ENCODE data around the gene WASHC3. TPM values are rescaled to one million over a fixed set of nuclear protein-coding genes. Genes with fewer than 3 reads are reported as not detected.
"Not testable (repeated sequence)": the region's sequence is repeated elsewhere in the genome, so short reads cannot be mapped to it uniquely, and the experiment has no call there.

WASHC3 gene
- total RNA-seq, result 10 to 100 TPM; 46.7 to 58.6 TPM

- peak within 1 kb of the TSS; percentile 99 for H3K27ac Mint-ChIP-seq
- peaks cover 35% of the 10 kb centered on the region for H3K36me3 Mint-ChIP-seq (ENCODE audit: low read depth)
- H3K9me3 Mint-ChIP-seq, result peaks cover 2% of the 10 kb centered on the region
- ChIA-PET POLR2A (no interaction called here), CTCF (interaction anchor here (0.6 to 1.4 kb wide), 5 partner anchors 8 to 119 kb away, joined by 3 to 5 read pairs (median 3); no protein-coding TSS in a partner anchor)
- H3K4me1 Mint-ChIP-seq, result peaks cover 58% of the 10 kb centered on the region
- peak; percentile 98 for DNase-seq
- peak within 1 kb of the TSS; percentile 93 for H3K4me3 Mint-ChIP-seq
- no peaks in the 10 kb centered on the region for H3K27me3 Mint-ChIP-seq
These were observed at the start of gene WASHC3 for GRCh38 chr12:102061560-102062418. TSS of gene WASHC3 (minus strand) at chr12:102061991. CDS start at chr12:102061962, 29 bp downstream.

- peaks cover 66% of the 10 kb centered on the region for H3K36me3 Mint-ChIP-seq (ENCODE audit: low read depth)
- H3K9me3 Mint-ChIP-seq, result peaks cover 14% of the 10 kb centered on the region
- no peak overlapping the region for H3K4me3 Mint-ChIP-seq
- ChIA-PET POLR2A (no interaction called here), CTCF (no interaction called here)
- peaks cover 9% of the 10 kb centered on the region for H3K4me1 Mint-ChIP-seq
- no peak for DNase-seq
- no peaks in the 10 kb centered on the region for H3K27me3 Mint-ChIP-seq
- no peak overlapping the region for H3K27ac Mint-ChIP-seq
These were observed 49.0 kb upstream of the WASHC3 start for GRCh38 chr12:102110782-102111181.

- Mint-ChIP-seq H3K27ac (no peak overlapping the region), H3K27me3 (no peaks in the 10 kb centered on the region), H3K4me1 (peaks cover 9% of the 10 kb centered on the region), H3K4me3 (no peak overlapping the region), H3K9me3 (peaks cover 23% of the 10 kb centered on the region), H3K36me3 (ENCODE audit: low read depth) (peaks cover 86% of the 10 kb centered on the region)
- ChIA-PET POLR2A (no interaction called here), CTCF (no interaction called here)
- DNase-seq, result no peak
These were observed 46.2 kb upstream of the WASHC3 start for GRCh38 chr12:102107970-102108369.

- Mint-ChIP-seq H3K9me3 (peaks cover 23% of the 10 kb centered on the region), H3K27me3 (no peaks in the 10 kb centered on the region), H3K27ac (no peak overlapping the region), H3K4me1 (peaks cover 10% of the 10 kb centered on the region), H3K4me3 (no peak overlapping the region), H3K36me3 (ENCODE audit: low read depth) (peaks cover 90% of the 10 kb centered on the region)
- CTCF ChIA-PET, result no interaction called here
- DNase-seq, result no peak
- POLR2A ChIA-PET, result no interaction called here
These were observed 45.1 kb upstream of the WASHC3 start for GRCh38 chr12:102106905-102107304.

- H3K27ac Mint-ChIP-seq, result no peak overlapping the region
- ChIA-PET POLR2A (no interaction called here), CTCF (no interaction called here)
- H3K27me3 Mint-ChIP-seq, result no peaks in the 10 kb centered on the region
- H3K4me1 Mint-ChIP-seq, result peaks cover 4% of the 10 kb centered on the region
- no peaks in the 10 kb centered on the region for H3K9me3 Mint-ChIP-seq
- no peak overlapping the region for H3K4me3 Mint-ChIP-seq
- H3K36me3 Mint-ChIP-seq (ENCODE audit: low read depth), result peaks cover 28% of the 10 kb centered on the region
- DNase-seq, result no peak
These were observed 35.1 kb upstream of the WASHC3 start for GRCh38 chr12:102096855-102097254.

GRCh38 chr12:102095677-102096263 is 34.0 kb upstream of the WASHC3 start:
- H3K4me1 Mint-ChIP-seq, result peaks cover 4% of the 10 kb centered on the region
- no peak overlapping the region for H3K4me3 Mint-ChIP-seq
- DNase-seq, result peak; percentile 9
- no peaks in the 10 kb centered on the region for H3K27me3 Mint-ChIP-seq
- CTCF ChIA-PET, result interaction anchor here (0.6 to 1.2 kb wide), 2 partner anchors 160 to 645 kb away, joined by 3 read pairs; no protein-coding TSS in a partner anchor
- POLR2A ChIA-PET, result no interaction called here
- no peak overlapping the region for H3K27ac Mint-ChIP-seq
- H3K9me3 Mint-ChIP-seq, result no peaks in the 10 kb centered on the region
- H3K36me3 Mint-ChIP-seq (ENCODE audit: low read depth), result peaks cover 28% of the 10 kb centered on the region

- H3K27me3 Mint-ChIP-seq, result no peaks in the 10 kb centered on the region
- no peak overlapping the region for H3K27ac Mint-ChIP-seq
- ChIA-PET CTCF (no interaction called here), POLR2A (no interaction called here)
- H3K4me3 Mint-ChIP-seq, result no peak overlapping the region
- H3K36me3 Mint-ChIP-seq (ENCODE audit: low read depth), result peaks cover 24% of the 10 kb centered on the region
- H3K4me1 Mint-ChIP-seq, result peaks cover 4% of the 10 kb centered on the region
- no peak for DNase-seq
- peaks cover 7% of the 10 kb centered on the region for H3K9me3 Mint-ChIP-seq
These were observed 31.5 kb upstream of the WASHC3 start for GRCh38 chr12:102093319-102093718.

- CTCF ChIA-PET, result interaction anchor here (0.6 to 0.7 kb wide), 3 partner anchors 7 to 1709 kb away, joined by 4 to 5 read pairs (median 4); no protein-coding TSS in a partner anchor
- H3K27me3 Mint-ChIP-seq, H3K4me3 Mint-ChIP-seq, H3K4me1 Mint-ChIP-seq, H3K27ac Mint-ChIP-seq, DNase-seq, H3K9me3 Mint-ChIP-seq, POLR2A ChIA-PET: not testable (repeated sequence)
- H3K36me3 Mint-ChIP-seq (ENCODE audit: low read depth), result peaks cover 22% of the 10 kb centered on the region
These were observed 27.5 kb upstream of the WASHC3 start for GRCh38 chr12:102089228-102089835.

- Mint-ChIP-seq H3K36me3 (ENCODE audit: low read depth) (peaks cover 46% of the 10 kb centered on the region), H3K9me3 (no peaks in the 10 kb centered on the region), H3K4me3 (no peak overlapping the region), H3K27me3 (no peaks in the 10 kb centered on the region), H3K4me1 (no peaks in the 10 kb centered on the region), H3K27ac (no peak overlapping the region)
- ChIA-PET CTCF (no interaction called here), POLR2A (no interaction called here)
- no peak for DNase-seq
These were observed 19.1 kb upstream of the WASHC3 start for GRCh38 chr12:102080842-102081241.

GRCh38 chr12:102072092-102072491 is 10.3 kb upstream of the WASHC3 start:
- H3K27me3 Mint-ChIP-seq, DNase-seq, POLR2A ChIA-PET, CTCF ChIA-PET, H3K4me1 Mint-ChIP-seq, H3K27ac Mint-ChIP-seq, H3K4me3 Mint-ChIP-seq, H3K9me3 Mint-ChIP-seq: not testable (repeated sequence)
- H3K36me3 Mint-ChIP-seq (ENCODE audit: low read depth), result peaks cover 17% of the 10 kb centered on the region

- POLR2A ChIA-PET, result interaction anchor here (0.6 kb wide), 1 partner anchor 176 kb away, joined by 13 read pairs; no protein-coding TSS in a partner anchor
- Mint-ChIP-seq H3K4me3 (no peak overlapping the region), H3K36me3 (ENCODE audit: low read depth) (peaks cover 7% of the 10 kb centered on the region), H3K27me3 (no peaks in the 10 kb centered on the region), H3K27ac (no peak overlapping the region), H3K4me1 (peaks cover 6% of the 10 kb centered on the region), H3K9me3 (no peaks in the 10 kb centered on the region)
- DNase-seq, result no peak
- CTCF ChIA-PET, result no interaction called here
These were observed 7.9 kb upstream of the WASHC3 start for GRCh38 chr12:102069707-102070106.

GRCh38 chr12:102067574-102068258 is 5.9 kb upstream of the WASHC3 start:
- Mint-ChIP-seq H3K27ac (no peak overlapping the region), H3K27me3 (no peaks in the 10 kb centered on the region), H3K9me3 (peaks cover 2% of the 10 kb centered on the region), H3K4me3 (no peak overlapping the region), H3K4me1 (peaks cover 23% of the 10 kb centered on the region), H3K36me3 (ENCODE audit: low read depth) (no peaks in the 10 kb centered on the region)
- DNase-seq, result no peak
- CTCF ChIA-PET, result interaction anchor here (0.5 to 0.9 kb wide), 2 partner anchors 10 to 14 kb away, joined by 3 read pairs; no protein-coding TSS in a partner anchor
- POLR2A ChIA-PET, result no interaction called here

Measured in activated CD4-positive, alpha-beta T cell treated with anti-CD3 and anti-CD28 coated beads, Interleukin-2, amount 10 ng/mL, durations not matched to agents 7 days and 5 days (primary cell).